ENCODE data around the gene PRKAR1B.
"Not testable (repeated sequence)": the region's sequence is repeated elsewhere in the genome, so short reads cannot be mapped to it uniquely, and the experiment has no call there.

The PRKAR1B gene

DNA sequence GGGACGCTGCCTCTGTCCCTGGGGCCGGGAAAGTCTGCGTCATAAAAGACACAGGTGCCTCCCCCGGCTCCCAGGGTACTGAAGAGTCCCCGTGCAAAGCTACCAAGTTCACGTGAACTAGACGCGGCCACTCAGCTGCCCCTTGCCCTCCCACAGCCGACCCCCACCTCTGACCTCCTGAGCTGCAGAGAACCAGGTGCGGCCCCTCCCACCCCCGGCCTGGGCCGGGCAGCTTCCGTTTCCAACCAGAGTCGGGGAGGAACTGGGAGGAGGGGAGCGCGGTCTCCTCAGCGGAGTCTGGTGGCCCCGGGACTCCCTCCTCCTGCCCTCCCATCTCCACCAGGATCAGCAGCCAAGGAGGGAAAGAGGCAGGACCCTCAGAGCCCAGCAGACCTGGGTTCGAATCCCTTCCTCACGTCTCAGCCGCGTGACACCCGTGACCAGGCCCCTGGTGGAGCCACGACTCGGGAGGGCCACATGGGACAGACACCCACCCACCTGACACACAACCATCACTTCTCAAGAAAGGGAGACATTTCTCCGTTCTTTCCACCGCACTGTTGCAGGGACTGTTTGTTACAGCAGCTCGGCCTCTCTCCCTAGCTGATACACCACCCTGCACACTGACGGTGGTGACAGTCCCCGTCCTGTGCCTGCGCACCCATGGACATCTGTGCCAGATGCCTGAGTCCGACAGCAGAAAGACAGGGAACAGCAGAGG lies 170.1 kb downstream of the PRKAR1B start:
- no peak for DNase-seq (ENCODE audit: low read depth in 2 of 2)

GRCh38 chr7:556291-556826 lies 170.7 kb downstream of the PRKAR1B start:
- no peak for DNase-seq (ENCODE audit: low read depth in 2 of 2)

GRCh38 chr7:555551-556160 lies 171.4 kb downstream of the PRKAR1B start:
- no peak for DNase-seq (ENCODE audit: low read depth in 2 of 2)

DNA sequence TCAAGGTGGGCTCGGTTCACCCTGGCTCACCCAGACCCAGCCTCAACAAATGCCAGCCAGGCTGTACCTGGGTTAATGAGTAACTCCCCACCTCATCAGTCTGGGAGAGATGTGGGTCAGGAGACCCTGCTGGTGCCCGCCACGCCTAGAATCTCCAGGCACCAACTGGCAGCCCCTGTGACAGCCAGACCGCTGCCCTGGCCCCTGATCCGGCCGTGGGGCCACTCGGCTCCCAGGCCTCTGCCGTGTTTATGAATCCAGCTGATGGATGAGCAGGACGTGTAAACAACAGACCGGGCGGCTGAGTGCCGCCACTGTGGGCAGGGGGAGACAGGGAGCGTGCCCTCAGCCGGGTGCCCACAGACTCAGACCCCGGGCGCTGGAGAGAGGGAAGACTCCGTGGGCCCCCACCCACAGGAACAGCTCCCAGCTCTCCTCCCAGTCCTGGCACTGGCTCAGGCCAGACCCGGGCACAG lies 173.4 kb downstream of the PRKAR1B start:
- DNase-seq (ENCODE audit: low read depth in 2 of 2): no peak

- DNase-seq (ENCODE audit: low read depth in 2 of 2): no peak
Measured at GRCh38 chr7:552868-553635, 174.0 kb downstream of the PRKAR1B start.

DNA sequence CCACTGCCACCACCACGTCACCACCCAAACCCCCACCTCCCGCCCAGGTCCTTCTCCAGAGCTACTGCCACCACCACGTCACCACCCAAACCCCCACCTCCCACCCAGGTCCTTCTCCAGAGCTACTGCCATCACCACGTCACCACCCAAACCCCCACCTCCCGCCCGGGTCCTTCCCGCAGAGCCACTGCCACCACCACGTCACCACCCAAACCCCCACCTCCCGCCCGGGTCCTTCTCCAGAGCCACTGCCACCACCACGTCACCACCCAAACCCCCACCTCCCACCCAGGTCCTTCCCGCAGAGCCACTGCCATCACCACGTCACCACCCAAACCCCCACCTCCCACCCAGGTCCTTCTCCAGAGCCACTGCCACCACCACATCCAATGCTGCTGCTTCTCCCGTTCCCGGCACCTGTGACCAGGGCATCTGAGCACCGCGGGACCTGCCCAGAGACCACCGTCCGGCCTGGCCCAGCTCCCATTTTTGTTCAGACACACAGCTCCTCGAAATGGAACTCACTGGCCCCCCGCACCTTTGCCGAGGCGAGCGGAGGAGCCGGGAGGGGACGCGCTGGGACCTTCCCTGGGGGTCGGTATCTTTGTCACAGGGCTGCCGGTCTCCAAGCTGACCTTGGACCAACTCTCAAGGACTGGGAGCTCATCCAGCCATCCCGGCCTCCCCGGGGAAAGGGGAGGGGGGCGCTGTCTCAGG lies 174.8 kb downstream of the PRKAR1B start:
- not testable (repeated sequence) for DNase-seq (ENCODE audit: low read depth in 2 of 2)

DNA sequence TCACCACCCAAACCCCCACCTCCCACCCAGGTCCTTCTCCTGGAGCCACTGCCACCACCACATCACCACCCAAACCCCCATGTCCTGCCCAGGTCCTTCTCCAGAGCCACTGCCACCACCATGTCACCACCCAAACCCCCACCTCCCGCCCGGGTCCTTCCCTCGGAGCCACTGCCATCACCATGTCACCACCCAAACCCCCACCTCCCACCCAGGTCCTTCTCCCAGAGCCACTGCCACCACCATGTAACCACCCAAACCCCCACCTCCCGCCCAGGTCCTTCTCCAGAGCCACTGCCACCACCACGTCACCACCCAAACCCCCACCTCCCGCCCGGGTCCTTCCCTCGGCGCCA lies 175.5 kb downstream of the PRKAR1B start:
- DNase-seq (ENCODE audit: low read depth in 2 of 2): not testable (repeated sequence)

DNA sequence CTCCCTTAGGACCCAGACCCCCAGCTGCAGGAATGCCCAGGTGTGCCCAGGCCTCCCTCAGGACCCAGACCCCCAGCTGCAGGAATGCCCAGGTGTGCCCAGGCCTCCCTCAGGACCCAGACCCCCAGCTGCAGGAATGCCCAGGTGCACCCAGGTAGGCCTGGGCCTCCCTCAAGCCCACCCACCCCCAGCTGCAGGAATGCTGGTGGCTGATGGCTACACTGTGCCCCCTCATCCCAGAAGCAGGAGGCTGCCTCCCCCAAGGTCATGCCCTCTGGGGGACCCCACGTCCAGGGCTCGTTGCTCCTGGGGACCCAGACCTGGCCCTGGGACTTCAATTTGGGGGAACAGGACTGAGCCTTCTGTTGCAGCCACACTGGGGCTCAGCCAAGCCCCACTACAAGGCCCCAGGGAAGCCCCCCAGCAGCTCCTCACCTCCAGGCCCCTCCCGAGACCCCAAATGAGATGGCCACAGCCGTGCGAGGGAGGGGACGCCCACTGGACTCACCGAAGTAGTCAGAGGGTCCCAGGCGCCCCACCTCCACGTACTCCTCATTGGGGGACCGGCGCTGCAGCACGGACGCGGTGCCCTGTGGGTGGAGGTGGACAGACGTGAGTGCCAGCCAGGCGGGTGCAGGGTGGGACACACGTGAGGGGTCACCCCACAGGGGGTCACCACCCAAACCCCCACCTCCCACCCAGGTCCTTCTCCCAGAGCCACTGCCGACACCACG lies 176.0 kb downstream of the PRKAR1B start:
- no peak for DNase-seq (ENCODE audit: low read depth in 2 of 2)

GRCh38 chr7:549891-550625 lies 177.0 kb downstream of the PRKAR1B start:
- DNase-seq (ENCODE audit: low read depth in 2 of 2): no peak

DNA sequence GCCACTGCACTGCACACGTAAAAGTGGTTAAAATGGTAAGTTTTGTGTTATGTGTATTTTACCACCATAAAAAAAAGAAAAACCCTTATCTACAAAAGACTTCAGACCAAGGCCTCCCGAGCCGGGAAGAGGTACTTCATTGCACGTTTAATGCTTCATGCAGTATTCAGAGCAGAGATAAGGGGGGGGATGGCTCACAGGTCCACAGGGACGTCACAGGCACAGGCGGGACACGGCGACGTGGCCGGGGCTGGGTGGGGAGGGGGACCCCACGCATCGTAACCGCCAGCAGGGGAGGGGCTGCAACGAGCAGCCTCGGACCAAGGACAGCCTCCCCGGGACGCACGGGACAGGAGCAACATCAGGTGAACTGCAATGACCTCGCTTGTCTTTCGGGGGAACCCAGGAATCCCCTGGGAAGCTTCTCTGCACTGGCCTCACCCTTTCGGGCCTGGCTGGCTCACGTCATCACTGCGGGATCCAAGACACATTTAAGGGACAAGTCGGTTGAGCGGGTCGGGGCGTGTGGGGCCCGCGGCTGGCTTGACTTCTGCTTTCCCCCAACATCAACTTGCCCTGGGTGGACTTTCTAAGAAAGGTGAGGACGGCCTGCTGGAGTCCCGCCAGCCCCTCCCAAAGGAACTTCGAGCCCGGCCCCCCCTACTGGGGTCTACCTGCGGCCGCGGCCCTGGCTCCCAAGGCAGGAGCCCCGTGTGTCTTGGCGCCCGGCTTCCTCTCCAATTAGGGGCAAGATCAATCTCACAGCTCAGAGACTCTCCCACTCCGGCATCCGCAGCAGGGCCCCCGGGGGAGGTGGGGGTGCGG lies 177.8 kb downstream of the PRKAR1B start:
- DNase-seq (ENCODE audit: low read depth in 2 of 2): no peak

GRCh38 chr7:548401-548800 lies 178.7 kb downstream of the PRKAR1B start:
- no peak for DNase-seq (ENCODE audit: low read depth in 2 of 2)

DNA sequence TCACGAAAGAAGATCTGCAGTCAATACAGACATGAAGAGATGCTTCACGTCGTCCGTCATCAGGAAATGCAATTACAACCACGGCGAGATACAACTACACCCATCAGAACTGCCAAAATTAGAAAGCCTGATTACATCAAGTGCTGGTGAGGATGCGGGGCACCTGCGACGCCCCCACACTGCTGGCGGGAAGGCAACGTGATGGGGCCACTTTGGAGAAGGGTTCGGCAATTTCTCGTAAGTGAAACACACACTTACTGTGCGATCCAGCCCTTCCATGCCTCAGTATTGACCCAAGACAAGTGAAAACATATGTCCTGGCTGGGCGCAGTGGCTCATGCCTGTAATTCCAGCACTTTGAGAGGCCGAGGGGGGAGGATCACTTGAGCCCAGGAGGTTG lies 181.6 kb downstream of the PRKAR1B start:
- no peak for DNase-seq (ENCODE audit: low read depth in 2 of 2)

DNA sequence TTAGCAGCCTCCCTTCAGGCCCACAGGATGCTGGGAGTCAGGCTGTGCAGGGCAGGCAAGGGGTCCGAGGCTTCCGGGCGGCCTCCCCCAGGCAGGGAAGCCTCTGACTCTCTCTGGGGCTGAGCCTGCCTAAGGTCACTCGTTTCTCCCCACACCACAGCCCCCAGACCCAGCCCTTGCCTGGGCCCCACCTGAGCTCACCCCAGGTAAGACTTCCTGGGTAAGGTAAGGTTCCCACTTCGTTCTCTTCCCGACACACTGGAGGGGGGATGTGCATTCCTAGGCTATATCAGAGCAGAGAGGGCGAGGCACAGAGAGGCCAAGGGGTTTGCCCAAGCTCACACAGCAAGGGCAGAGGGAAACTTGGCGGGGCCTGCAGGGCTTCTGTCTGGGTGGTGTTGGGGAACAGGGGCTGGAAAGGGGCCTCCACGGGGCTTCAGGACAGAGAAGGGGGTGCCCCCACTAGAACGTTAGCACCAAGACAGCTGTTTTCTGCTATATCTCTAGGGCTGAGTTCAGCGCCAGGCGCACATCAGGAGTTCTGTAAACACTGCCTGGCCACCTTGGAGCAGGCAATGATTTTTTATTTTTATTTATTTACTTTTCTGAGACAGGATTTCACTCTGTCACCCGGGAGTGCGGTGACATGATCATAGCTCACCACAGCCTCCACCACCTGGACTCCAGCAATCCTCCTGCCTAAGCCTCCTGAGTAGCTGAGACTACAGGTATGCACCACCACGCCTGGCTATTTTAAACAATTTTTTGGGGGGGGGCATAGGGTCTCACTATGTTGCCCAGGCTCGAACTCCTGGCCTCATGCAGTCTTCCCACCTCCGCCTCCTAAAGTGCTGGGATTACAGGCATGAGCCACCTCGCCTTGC lies 182.5 kb downstream of the PRKAR1B start:
- DNase-seq (ENCODE audit: low read depth in 2 of 2): no peak

GRCh38 chr7:543501-544337 lies 183.4 kb downstream of the PRKAR1B start:
- no peak for DNase-seq (ENCODE audit: low read depth in 2 of 2)

- DNase-seq (ENCODE audit: low read depth in 2 of 2): no peak
Measured at GRCh38 chr7:542713-543500, 184.2 kb downstream of the PRKAR1B start.

- no peak for DNase-seq (ENCODE audit: low read depth in 2 of 2)
Measured at GRCh38 chr7:542131-542712, 184.9 kb downstream of the PRKAR1B start.

Data from stimulated activated CD8-positive, alpha-beta memory T cell treated with anti-CD3 and anti-CD28 coated beads, Interleukin-2, amount 100 ng/mL, for 1 hour (primary cell).